ENCODE measurements around the gene GPR151.
A peak's percentile ranks its signal among the peaks of the same experiment; 100 is the strongest.

Gene GPR151

GRCh38 chr5:146529984-146530383, 14.0 kb upstream of the GPR151 start:
- TF ChIP-seq, protein P1, sequence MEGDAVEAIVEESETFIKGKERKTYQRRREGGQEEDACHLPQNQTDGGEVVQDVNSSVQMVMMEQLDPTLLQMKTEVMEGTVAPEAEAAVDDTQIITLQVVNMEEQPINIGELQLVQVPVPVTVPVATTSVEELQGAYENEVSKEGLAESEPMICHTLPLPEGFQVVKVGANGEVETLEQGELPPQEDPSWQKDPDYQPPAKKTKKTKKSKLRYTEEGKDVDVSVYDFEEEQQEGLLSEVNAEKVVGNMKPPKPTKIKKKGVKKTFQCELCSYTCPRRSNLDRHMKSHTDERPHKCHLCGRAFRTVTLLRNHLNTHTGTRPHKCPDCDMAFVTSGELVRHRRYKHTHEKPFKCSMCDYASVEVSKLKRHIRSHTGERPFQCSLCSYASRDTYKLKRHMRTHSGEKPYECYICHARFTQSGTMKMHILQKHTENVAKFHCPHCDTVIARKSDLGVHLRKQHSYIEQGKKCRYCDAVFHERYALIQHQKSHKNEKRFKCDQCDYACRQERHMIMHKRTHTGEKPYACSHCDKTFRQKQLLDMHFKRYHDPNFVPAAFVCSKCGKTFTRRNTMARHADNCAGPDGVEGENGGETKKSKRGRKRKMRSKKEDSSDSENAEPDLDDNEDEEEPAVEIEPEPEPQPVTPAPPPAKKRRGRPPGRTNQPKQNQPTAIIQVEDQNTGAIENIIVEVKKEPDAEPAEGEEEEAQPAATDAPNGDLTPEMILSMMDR (IDR thresholded peaks at IDR 0.05) = no peak

GRCh38 chr5:146528236-146528635, 12.2 kb upstream of the GPR151 start:
- intact Hi-C loops (cut with DNase I; ENCODE audit: low total_unique reads) = no loop called here
- Histone ChIP-seq H3K9me3 (no peaks in the 10 kb centered on the region), H3K36me3 (no peaks in the 10 kb centered on the region), H3K27ac (no peak overlapping the region), H3K27me3 (no peaks in the 10 kb centered on the region), H3K4me3 (no peak overlapping the region), H3K4me1 (no peaks in the 10 kb centered on the region)
- TF ChIP-seq, protein P1 (IDR thresholded peaks at IDR 0.05) = peak in 1 of 2 experiments; percentile 7
- DNase-seq = no peak

More at GRCh38 chr5:146529984-146530383, 14.0 kb upstream of the GPR151 start:
- Histone ChIP-seq H3K9me3 (no peaks in the 10 kb centered on the region), H3K4me3 (no peak overlapping the region), H3K4me1 (no peaks in the 10 kb centered on the region), H3K27me3 (no peaks in the 10 kb centered on the region), H3K36me3 (no peaks in the 10 kb centered on the region), H3K27ac (no peak overlapping the region)
- intact Hi-C loops (cut with DNase I; ENCODE audit: low total_unique reads) = loop anchor here (5.0 kb wide), 1 partner anchor 657 kb away; no protein-coding TSS in a partner anchor
- DNase-seq = no peak

DNA sequence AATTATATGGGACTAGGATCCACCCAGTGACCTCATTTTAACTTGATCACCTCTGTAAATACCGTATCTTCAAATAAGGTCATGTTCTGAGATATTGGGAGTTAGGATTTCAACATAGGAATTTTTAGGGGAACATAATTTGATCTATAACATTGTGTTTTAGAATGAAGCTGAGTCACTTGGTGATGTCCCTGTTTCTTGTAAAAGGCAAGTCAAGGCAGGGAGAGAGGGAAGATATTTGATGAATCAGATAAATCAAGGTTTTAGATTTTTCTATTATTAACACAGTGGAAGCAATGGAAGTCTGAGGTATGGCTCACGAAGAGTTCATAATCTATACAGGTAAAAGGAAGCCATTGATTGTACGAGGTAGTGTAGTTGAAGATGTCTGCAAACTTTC, 11.8 kb upstream of the GPR151 start:
- no peaks in the 10 kb centered on the region for H3K9me3 ChIP-seq
- intact Hi-C loops (cut with DNase I; ENCODE audit: low total_unique reads) = no loop called here
- TF ChIP-seq, protein P1 (IDR thresholded peaks at IDR 0.05) = no peak
- H3K36me3 ChIP-seq = no peaks in the 10 kb centered on the region
- no peak overlapping the region for H3K4me3 ChIP-seq
- no peak overlapping the region for H3K27ac ChIP-seq
- no peaks in the 10 kb centered on the region for H3K27me3 ChIP-seq
- DNase-seq = no peak
- no peaks in the 10 kb centered on the region for H3K4me1 ChIP-seq

DNA sequence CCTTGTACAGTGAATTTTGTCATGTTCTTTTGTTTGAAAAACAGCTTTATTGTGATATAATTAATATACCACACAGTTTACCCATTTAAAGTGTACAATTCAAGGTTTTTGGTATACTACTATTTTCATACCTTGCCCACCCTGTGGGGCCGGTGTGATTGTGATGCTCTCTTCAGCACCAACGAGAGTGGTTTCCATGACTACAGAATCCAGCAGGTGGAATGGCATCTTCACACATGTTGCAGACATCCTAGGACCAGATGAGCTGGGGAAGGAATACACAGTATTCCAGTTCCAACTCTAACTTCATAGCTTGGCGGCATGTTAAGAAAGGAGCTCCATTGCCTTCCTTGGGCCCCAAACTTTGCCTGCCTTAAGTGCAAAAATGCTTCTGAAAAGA, 7.7 kb upstream of the GPR151 start:
- Histone ChIP-seq H3K27ac (no peak overlapping the region), H3K27me3 (no peaks in the 10 kb centered on the region), H3K36me3 (no peaks in the 10 kb centered on the region), H3K9me3 (no peaks in the 10 kb centered on the region), H3K4me3 (no peak overlapping the region), H3K4me1 (no peaks in the 10 kb centered on the region)
- DNase-seq = no peak
- TF ChIP-seq, protein P1 (IDR thresholded peaks at IDR 0.05) = no peak
- intact Hi-C loops (cut with DNase I; ENCODE audit: low total_unique reads) = no loop called here

DNA sequence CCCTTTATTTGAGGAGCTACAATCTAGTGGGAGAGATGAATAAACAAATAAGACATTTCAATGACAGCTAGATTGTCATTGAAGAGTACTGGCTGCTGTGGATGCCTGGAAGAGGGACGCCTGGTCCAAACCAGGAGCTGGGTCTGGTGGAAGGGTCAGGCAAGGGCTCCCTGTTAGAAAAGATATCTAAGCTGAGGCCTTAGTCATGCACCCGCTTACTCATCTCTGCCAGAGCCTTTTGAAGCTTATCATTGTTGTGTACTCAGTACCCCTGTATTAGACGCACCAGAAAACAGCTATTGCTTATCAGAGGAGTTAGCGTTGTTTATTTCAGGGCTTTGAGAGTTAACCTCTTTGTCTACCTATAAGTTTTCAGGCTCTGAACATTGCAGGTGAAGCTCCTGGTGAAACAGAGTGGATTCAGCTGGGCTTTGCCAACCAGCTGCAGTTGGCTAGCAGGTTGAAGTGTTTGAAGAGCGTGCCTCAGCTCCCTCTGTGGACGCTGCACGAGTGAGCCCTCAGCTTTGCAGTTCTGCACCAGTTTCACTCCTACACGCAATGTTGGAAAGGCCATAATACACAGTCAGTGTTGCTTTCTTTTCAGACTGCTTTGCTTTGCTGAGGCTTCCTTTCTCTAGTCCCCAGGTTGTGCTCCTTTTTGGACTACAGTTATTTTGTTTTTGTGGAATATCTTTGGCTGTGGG, 5.6 kb upstream of the GPR151 start:
- intact Hi-C loops (cut with DNase I; ENCODE audit: low total_unique reads) = no loop called here
- TF ChIP-seq, protein P1 (IDR thresholded peaks at IDR 0.05) = no peak
- Histone ChIP-seq H3K9me3 (no peaks in the 10 kb centered on the region), H3K27ac (no peak overlapping the region), H3K4me1 (no peaks in the 10 kb centered on the region), H3K4me3 (no peak overlapping the region), H3K27me3 (no peaks in the 10 kb centered on the region), H3K36me3 (no peaks in the 10 kb centered on the region)
- no peak for DNase-seq
